OCI-LY7 (cell line): ENCODE measurements around the gene ASS1.

Experiments used
- CTCF ChIP-seq: fragments of 200-600 bp; sonication (generic); conservative IDR thresholded peaks from 2 replicates; pipeline ENCODE4 v1.5.1; 2014; ENCODE audit warnings: mild to moderate bottlenecking, antibody characterized with exemption, low read length, moderate library complexity, mixed read lengths
- EZH2phosphoT487 ChIP-seq: fragments of 200-600 bp; sonication (generic); IDR thresholded peaks from 2 replicates; pipeline ENCODE4 v1.6.1; 2018; ENCODE audit warnings: low read depth, borderline replicate concordance, mild to moderate bottlenecking, mixed run types, antibody characterized with exemption, low read length, moderate library complexity, mixed read lengths

GRCh38 chr9:130405657-130406257 lies 39.0 kb upstream of the ASS1 start:
- TF ChIP-seq EZH2phosphoT487, result no peak
- no peak for TF ChIP-seq CTCF
